ENCODE results near the gene MAP4K4.

Gene MAP4K4

DNA sequence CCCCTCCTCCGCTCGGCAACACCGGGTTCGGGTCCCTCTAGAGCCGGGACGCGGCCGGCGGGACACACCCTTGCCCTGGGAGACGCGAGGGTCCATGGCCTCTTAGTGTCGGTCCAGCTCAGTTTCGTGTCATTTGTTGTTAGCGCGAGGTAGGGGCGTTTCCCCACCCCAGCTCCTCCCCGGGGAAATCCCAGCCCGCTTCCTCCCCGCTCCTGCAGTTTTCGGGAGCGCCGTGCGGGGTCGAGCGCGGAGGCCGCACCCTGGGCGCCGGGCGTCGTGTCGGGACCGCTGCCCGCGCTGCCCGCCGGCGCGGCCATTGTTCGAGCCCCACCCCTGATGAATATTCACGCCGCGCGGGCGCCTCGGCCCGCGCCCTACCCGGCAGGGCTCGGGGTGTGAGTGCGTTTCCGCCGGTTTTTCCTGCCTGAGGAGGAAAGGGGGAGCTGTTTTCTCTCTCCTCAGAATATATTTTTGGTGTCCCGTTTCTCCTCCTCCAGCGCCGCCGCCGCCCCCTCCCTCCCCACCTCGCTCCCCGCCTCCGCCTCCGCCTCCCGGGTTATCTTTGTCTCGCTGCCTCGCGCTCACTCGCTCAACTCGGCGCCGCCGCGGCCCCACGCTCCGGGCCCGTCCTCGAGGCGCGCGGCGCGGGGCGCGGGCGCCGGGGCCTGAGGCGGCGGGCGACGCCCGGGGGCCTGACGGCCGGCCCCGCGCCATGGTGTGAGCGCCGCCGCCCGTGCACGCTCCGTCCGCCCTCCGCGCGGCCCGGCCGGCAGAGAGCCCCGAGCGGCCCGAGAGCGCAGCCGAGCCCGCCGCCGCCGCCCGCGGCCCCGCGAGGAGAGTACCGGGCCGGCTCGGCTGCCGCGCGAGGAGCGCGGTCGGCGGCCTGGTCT is at the start of gene MAP4K4:
MAP4K4 (plus strand) TSS at position 584 of the 890 bp plus-strand sequence. CDS start 374 bp downstream, outside the sequence.
- intact Hi-C loops (cut with DNase I), result loop anchor here (5.0 kb wide), 5 partner anchors 40 to 355 kb away; no protein-coding TSS in a partner anchor
- peak; percentile 53 to 94 (median 86) for DNase-seq

DNA sequence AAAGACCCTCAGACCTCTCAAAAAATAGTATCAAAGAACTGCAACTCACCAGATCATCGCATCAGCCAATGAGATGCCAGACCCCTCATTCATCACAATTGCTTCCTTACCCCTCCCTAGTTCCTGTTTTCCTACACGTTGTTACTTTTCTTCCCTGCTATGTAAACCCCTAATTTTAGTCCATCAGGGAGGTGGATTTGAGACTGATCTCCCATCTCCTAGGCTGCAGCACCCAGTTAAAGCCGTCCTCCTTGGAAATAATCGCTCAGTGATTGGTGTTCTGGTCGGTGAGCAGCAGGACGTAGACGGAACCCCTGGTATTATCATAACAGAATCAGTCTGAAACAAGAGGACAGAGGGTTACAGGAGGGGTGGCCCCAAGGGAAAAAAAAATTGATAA is 44.0 kb upstream of the MAP4K4 start:
- intact Hi-C loops (cut with DNase I), result no loop called here

DNA sequence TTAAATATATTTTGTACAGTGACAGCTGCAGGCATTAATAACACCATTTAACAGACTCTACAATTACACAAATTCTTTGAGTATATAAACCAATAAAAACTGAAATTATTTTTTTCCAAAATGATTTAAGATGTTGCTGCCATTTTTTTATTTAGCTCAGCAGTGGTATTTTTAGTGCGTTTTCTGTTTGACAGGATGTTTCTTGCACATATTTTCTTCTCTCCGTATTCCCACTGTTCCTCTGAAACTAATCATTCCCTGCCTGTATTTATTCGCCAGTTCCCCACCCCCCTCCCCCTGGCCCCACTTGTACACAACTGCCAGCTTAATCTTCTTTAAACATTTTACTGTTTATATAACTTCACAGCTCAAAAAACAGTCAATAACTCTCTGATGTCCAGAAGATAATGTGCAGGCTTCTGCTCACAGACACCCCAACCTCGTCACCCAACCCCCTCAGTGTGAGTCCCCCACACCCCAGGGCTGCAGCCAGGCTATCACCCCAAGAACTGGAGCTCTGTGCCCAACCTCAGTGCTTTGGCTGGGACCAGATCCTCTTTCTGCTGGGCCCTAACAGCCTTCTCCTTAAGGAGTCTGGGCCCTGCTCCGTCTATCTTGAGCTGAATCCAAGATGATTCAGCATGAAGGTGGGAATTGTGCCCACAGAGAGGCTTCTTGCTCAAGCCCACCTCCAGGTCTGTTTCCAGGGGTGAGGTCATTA is 41.6 kb upstream of the MAP4K4 start:
- DNase-seq, result no peak
- intact Hi-C loops (cut with DNase I), result no loop called here

More for the DNA sequence above, 44.0 kb upstream of the MAP4K4 start:
- no peak for DNase-seq

DNA sequence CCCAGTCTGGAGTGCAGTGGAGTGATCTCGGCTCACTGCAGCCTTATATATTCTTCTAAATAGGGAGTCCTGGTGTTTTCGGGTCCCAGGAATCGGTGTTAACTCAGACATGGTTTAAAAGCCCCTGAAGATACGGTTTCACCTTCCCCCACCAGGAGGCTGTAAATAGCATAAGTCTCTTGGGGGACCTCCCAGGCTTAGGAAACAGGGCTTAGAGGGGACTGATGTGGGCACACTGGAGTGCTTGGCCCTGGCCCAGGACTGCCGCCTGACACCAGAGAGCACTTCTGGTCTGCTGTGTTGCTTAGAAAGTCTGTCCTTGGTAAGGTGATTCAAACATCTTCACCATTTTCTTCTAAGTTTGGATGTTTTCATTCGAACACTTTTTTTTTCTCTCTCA is 39.7 kb upstream of the MAP4K4 start:
- intact Hi-C loops (cut with DNase I), result no loop called here

DNA sequence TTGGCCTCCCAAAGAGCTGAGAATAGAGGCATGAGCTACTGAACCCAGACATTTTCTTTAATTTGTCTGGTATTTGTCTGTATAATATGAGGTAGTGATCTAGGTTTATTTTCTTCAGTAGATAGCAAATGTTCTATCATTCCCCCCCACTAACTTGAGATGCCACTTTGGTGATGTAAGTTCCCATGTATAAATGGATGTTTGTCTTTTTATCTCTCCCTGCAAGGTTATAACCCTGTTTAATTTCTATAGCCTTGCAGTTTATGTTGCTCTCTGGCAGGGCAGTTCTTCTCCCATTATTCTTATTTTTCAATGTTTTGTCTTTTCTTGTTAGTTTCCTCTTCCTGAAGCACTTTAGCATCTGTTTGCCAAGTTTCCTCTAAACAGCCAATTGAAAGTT is 39.1 kb upstream of the MAP4K4 start:
- intact Hi-C loops (cut with DNase I), result no loop called here
- no peak for DNase-seq

More for the DNA sequence above, 39.7 kb upstream of the MAP4K4 start:
- no peak for DNase-seq

DNA sequence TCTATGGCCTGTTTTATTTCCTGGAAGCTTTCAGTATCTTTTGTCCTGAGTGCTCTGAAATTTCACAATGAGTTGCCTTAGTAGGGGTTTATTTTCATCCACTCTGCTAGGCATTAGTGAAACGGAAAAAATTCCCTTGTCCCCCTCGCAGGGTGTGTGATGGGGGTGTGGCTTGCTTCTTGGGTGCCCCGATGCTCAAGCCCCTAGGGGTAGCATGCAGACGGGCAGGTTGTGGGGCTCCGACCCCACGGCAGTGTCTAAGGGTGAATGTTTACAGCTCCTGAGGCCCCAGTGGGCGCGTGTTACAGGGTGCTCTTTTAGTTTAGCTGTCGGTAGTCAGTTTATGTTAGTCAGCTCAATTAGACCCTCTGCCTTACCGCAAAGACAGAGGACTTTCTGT is 32.2 kb upstream of the MAP4K4 start:
- intact Hi-C loops (cut with DNase I), result no loop called here
- DNase-seq, result peak in 1 of 42 donors; percentile 10

DNA sequence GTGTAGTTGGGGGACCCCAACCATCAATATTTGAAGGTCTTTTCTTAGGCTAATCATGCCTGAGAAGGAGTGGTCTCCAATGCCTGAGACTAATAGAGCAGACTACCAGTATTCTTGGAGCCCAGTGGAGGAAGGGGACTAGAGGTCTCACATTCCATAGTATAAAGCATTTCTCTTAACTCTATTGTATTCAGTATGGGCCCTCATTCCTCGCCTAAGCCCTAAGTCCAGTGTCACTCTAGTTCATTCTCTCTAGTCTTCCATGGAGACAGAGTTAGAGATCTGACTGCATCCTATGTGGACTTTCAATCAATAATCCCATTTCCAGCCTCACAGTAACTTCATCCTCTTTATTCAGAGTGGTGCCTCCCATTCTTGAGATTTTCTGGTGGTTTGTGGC is 29.7 kb upstream of the MAP4K4 start:
- intact Hi-C loops (cut with DNase I), result no loop called here
- no peak for DNase-seq

DNA sequence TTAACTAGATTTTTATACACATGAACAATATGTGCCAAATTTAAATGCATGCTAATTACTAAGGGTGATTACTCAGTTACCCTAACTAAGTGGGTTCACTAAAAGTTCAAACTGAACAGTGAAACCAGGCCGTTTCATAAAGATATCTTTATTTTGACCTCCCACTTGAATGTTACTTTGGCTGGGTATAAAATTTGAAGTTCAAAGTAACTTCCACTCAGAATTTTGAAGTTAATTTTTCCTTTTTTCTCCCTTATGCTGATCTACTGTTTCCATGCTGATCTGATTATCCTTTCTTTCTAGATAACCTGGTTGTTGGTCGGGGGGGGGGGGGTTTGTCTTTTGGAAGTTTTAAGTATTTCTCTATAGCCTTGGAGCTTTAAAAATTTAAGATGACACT is 25.5 kb upstream of the MAP4K4 start:
- no peak for DNase-seq
- intact Hi-C loops (cut with DNase I), result no loop called here

DNA sequence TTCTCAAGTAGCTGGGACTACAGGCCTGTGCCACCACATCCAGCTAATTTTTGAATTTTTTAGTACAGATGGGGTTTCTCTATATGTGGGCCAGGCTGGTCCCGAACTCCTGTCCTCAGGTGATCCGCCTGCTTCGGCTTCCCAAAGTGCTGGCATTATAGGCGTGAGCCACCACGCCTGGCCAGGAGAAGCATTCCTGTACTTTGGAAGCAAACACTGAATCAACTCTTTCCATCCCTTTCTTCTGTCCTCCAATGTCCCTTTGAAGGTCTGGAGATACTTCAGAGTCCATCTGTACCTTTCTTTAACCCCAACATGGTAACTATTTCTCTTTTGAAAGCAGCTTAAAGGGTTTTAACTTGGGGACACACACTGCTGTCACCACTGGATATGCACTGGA is 23.6 kb upstream of the MAP4K4 start:
- intact Hi-C loops (cut with DNase I), result no loop called here
- DNase-seq, result no peak

DNA sequence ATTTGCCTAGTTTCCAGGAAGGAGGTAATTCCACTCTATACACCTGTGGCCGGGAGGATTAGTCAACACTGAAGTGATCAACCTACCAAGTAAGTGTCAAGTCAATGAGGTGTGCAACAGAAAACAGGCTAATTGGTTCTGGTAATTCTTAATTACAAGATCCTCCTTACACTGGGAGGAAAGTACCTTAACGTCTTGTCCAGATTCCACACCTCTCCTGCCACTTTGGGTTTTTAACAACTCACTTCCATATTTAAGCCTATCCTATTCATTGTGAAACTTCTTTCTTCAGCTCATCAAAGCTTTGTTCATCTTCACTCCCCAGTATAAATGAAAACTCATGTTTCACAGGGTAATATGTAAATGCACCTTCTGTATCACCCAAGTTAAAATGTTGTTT is 22.0 kb upstream of the MAP4K4 start:
- intact Hi-C loops (cut with DNase I), result no loop called here
- DNase-seq, result no peak

DNA sequence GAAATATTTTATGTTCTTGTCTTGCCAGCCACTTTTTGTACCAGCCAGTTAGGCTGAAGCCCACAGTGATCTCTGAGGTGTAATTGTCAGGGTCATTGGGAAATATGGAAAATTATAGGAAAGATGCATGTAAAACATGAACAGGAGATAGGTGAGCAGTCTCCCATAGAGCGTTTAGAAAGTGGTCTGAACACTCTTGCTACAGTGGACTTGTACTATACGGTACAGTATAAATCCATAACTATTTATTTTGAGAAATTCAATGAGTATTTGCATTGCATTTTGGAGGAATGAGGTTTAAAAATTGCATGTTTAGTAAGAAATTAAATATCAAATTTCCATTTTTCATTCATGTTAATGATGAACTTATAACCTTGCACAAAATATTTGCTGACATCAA is 20.8 kb upstream of the MAP4K4 start:
- DNase-seq, result no peak
- intact Hi-C loops (cut with DNase I), result no loop called here

DNA sequence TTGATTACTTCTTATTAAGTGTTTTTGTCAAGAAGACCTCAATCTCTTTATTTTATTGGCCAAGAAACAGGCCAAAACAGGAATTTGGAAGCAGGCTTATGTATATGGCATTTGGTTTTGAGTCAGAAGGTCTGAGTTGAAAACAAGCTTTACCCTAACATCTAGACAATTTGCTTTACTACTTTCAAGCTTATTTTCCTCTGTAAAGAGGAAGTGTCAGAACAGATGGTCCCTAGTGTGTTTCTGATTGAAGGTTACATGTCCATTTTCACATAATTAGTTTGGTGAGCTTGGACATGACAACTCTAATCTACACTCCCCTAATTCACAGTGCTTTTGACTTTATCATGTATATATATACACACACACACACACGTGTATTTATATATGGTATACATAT is 19.8 kb upstream of the MAP4K4 start:
- DNase-seq, result no peak
- intact Hi-C loops (cut with DNase I), result no loop called here

DNA sequence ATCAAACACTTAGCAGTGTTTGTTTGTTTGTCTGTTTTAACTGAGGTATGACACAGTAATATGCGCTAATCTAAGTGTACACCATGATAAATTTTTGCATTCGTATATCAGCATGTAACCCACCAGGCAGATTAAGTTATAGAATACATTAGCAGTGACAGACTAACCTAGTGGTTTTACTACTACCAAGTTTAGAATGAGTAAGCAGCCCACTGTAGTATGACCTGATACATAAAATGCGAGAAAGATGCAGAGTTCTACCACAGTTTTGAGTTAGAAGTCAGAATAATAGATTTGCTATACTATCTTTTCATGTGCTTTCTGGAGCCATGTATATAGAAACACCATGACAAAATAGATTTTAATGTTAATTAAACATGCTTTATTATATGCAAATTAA is 19.1 kb upstream of the MAP4K4 start:
- no peak for DNase-seq
- intact Hi-C loops (cut with DNase I), result no loop called here

DNA sequence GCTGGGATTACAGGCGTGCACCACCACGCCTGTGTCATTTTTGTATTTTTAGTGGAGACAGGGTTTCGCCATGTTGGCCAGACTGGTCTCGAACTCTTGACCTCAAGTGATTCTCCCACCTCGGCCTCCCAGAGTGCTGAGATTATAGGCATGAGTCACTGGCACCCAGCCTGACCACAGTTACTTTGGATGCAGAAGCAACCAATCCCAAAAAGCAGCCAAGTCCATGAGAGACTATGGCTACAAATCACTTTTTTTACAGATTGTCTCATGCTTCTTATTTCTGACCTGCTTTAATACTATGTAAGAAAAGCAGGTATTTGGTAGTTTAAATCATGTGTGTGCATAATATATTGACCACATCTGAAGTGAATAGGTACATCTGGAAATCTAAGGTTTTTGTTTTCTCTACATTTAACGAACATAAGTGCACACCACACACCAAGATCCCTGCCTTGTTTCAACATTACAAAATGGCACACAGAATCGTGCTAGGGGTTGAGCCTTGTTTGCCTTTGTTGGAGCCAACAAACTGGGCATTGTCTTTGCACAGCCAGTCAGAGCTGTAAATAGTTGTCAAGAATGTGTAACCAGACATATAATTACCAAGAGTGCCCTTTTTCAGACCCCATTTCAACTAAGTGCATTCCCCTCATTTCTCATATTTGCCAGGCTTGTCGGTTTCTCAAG is 18.3 kb upstream of the MAP4K4 start:
- DNase-seq, result peak in 1 of 42 donors; percentile 21
- intact Hi-C loops (cut with DNase I), result no loop called here

DNA sequence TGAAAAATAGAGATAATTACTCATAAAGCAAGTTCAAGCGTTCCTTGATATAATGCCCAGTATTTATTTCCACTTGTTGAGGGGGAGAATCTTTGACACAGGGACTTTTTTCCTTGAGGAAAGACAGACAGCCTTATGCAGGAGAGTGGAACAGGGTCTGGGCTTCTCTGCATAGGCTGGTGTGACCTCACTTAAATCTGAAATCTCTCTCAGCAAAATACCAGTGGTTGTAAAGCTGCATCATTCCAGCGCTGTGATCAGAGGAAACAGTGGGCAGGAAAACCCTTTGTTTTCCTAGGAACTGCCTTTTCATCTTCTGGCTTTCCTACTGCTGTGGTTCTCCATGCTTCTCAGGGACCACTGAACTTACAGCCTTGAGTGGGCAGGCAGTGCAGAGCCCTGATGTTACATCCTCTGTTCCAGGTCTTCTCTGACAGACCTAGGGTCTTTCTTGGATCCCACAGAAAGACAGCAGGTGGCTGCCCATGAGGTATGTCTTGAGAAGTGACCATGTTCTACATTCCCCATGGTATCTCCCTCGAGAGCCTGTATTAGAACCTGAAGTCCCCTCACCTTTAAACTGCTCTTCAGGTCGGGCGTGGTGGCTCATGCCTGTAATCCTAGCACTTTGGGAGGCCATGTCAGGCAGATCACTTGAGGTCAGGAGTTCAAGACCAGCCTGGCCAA is 17.6 kb upstream of the MAP4K4 start:
- no peak for DNase-seq
- intact Hi-C loops (cut with DNase I), result no loop called here

DNA sequence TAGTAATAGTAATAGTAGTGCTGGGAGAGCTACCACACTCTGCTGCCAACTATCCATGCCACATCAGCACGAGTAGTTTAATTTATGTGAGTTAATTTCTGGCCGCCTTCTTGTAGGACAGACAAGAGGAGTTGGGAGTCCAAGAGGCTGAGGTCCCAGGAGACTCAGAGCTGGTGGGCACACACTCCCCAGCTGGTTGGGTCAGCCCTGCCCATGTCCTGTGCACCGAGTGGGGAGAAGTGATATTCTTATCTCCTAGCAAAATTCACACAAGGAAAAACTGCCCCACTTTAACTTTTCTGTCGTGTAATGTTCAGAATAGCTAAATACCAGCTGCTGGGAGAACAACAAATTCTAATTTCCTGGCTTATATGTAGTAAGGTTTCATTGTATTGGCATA is 15.2 kb upstream of the MAP4K4 start:
- intact Hi-C loops (cut with DNase I), result no loop called here
- DNase-seq, result no peak

DNA sequence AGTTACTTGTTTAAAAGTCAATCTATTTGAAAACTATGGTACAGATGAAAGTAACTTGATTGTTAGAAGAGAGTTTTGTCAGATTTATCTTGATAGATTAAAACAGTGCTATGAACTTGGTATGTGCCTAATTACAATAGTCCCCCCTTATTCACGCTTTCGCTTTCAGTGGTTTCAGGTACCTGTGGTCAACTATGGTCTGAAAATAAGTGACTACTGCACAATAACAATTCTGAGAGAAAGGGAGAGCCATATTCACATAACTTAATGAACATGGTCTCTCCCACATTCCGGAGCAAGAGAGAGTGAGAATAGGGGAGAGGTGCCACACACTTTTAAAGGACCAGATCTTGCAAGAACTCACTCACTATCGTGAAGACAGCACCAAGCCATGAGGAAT is 13.2 kb upstream of the MAP4K4 start:
- DNase-seq, result no peak
- intact Hi-C loops (cut with DNase I), result no loop called here

DNA sequence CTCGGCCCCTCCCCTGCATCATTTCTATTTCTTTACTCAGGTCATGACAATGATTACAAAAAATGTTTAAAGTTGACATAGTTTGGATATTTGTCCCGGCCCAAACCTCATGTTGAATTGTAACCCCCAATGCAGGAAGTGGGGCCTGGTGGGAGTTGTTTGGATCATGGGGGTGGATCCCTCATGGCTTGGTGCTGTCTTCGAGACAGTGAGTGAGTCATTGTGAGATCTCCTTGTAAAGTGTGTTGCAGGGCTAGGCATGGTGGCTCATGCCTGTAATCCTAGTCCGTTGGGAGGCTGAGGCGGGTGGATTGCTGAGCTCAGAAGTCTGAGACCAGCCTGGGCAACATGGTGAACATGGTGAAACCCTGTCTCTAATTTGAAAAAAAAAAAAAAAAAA is 9.2 kb upstream of the MAP4K4 start:
- intact Hi-C loops (cut with DNase I), result no loop called here

DNA sequence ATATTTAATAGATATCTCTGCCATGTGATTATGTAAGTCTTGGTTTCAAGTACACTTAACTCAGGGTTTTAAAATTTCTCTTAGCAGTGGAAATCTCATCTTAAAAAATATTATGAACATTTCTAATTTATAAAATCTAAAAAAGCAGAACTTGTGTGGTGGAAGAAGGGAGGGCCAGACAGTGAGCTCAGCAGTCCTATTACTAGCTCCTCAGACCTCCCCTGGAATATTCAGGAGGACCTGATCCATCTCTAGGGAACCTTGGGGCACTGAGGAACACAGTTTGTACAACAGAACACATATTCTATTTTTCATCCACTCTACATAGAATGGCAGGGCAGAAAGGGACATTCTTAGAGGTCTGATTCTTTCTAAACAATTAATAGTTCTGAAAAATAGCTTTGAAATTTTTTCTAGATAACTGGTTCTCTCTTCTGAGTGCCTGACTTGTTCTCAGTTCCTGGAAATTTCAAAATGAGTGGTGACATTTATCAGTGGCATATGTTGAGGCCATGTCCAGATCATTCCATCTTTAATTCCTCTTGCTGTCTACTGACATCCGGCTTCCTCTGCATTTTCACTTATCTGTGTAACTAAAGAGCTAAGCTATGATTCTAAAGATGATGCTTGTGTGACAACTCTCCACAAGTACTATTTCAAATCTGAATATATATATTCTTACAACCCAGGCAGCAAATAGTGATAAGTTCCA is 8.2 kb upstream of the MAP4K4 start:
- no peak for DNase-seq
- intact Hi-C loops (cut with DNase I), result no loop called here

More for the DNA sequence above, 9.2 kb upstream of the MAP4K4 start:
- DNase-seq, result peak in 1 of 42 donors; percentile 32

All from head of caudate nucleus (tissue), 42 donors.